Osteoblast (primary cell): ENCODE results near the gene ITGA3. TPM values are rescaled to one million over a fixed set of nuclear protein-coding genes. Genes with fewer than 3 reads are reported as not detected.

ENCODE experiments used
- DNase-seq: peaks from one replicate; pipeline ENCODE4 v3.0.0; 2011; ENCODE audit warnings: low spot score, mixed read lengths; ENCODE audit not compliant: insufficient read length; ENCODE audit errors: missing footprints
- H2AFZ ChIP-seq: 2 replicates; pipeline ENCODE4 v1.6.0; 2011; ENCODE audit warnings: mild to moderate bottlenecking, low read length
- H3K27ac ChIP-seq: 2 replicates; pipeline ENCODE4 v1.5.1; 2011; ENCODE audit warnings: mild to moderate bottlenecking, low read depth, low read length, moderate library complexity
- H3K27me3 ChIP-seq: 2 replicates; pipeline ENCODE4 v1.6.0; 2012; ENCODE audit warnings: mild to moderate bottlenecking, control low read depth, inconsistent platforms, low read length, moderate library complexity; ENCODE audit not compliant: insufficient read depth
- H3K36me3 ChIP-seq: 2 replicates; pipeline ENCODE4 v1.5.1; 2011; ENCODE audit warnings: mild to moderate bottlenecking, low read length, control low read depth, moderate library complexity; ENCODE audit not compliant: insufficient read depth
- H3K4me1 ChIP-seq: 2 replicates; pipeline ENCODE4 v1.5.1; 2011; ENCODE audit warnings: mild to moderate bottlenecking, low read length, control low read depth, moderate library complexity; ENCODE audit not compliant: insufficient read depth
- H3K4me2 ChIP-seq: 2 replicates; pipeline ENCODE4 v1.6.0; 2011; ENCODE audit warnings: mild to moderate bottlenecking, low read length; ENCODE audit not compliant: insufficient read depth
- H3K4me3 ChIP-seq: fragments of 200-600 bp; sonication (generic); 3 replicates; pipeline ENCODE4 v1.5.1; 2012; ENCODE audit warnings: mild to moderate bottlenecking, low read length, inconsistent platforms; ENCODE audit not compliant: insufficient read depth
- H3K79me2 ChIP-seq: 2 replicates; pipeline ENCODE4 v1.6.0; 2012; ENCODE audit warnings: mild to moderate bottlenecking, low read length, control low read depth, inconsistent platforms; ENCODE audit not compliant: insufficient read depth
- H3K9me3 ChIP-seq: 2 replicates; pipeline ENCODE4 v1.5.1; 2011; ENCODE audit warnings: low read depth, low read length, control low read depth
- H4K20me1 ChIP-seq: 2 replicates; pipeline ENCODE4 v1.6.0; 2012; ENCODE audit warnings: mild to moderate bottlenecking, low read length, control low read depth; ENCODE audit not compliant: insufficient read depth
- total RNA-seq: library from RNA; depleted of rRNA; stranded (reverse); fragments of >200 nt; gene quantifications from 2 replicates; pipeline ENCODE4 v1.2.3, GENCODE V29; 2012
- TF ChIP-seq, protein P1 (sequence below): IDR thresholded peaks from 2 replicates; pipeline ENCODE4 v1.5.1; 2011; ENCODE audit warnings: mild to moderate bottlenecking, low read depth, low read length, moderate library complexity; ENCODE audit errors: extremely low read depth

ITGA3 gene
- total RNA-seq, 1 donor = 81.4 TPM

GRCh38 chr17:50096092-50096491, 40.2 kb downstream of the ITGA3 start:
- Histone ChIP-seq H2AFZ (peak overlapping the region; percentile 29), H4K20me1 (peaks cover 8% of the 10 kb centered on the region), H3K36me3 (peaks cover 20% of the 10 kb centered on the region), H3K9me3 (no peaks in the 10 kb centered on the region), H3K4me1 (peaks cover 38% of the 10 kb centered on the region), H3K79me2 (peaks cover 9% of the 10 kb centered on the region), H3K27ac (peak overlapping the region; percentile 51), H3K4me3 (peak overlapping the region; percentile 98), H3K27me3 (no peaks in the 10 kb centered on the region), H3K4me2 (peak overlapping the region; percentile 100)
- TF ChIP-seq, protein P1, sequence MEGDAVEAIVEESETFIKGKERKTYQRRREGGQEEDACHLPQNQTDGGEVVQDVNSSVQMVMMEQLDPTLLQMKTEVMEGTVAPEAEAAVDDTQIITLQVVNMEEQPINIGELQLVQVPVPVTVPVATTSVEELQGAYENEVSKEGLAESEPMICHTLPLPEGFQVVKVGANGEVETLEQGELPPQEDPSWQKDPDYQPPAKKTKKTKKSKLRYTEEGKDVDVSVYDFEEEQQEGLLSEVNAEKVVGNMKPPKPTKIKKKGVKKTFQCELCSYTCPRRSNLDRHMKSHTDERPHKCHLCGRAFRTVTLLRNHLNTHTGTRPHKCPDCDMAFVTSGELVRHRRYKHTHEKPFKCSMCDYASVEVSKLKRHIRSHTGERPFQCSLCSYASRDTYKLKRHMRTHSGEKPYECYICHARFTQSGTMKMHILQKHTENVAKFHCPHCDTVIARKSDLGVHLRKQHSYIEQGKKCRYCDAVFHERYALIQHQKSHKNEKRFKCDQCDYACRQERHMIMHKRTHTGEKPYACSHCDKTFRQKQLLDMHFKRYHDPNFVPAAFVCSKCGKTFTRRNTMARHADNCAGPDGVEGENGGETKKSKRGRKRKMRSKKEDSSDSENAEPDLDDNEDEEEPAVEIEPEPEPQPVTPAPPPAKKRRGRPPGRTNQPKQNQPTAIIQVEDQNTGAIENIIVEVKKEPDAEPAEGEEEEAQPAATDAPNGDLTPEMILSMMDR = no peak
- no peak for DNase-seq

GRCh38 chr17:50096758-50097157, 40.8 kb downstream of the ITGA3 start:
- Histone ChIP-seq H2AFZ (no peak overlapping the region), H3K79me2 (peaks cover 9% of the 10 kb centered on the region), H3K4me3 (peak overlapping the region; percentile 98), H3K4me1 (peaks cover 45% of the 10 kb centered on the region), H3K36me3 (peaks cover 19% of the 10 kb centered on the region), H3K27me3 (no peaks in the 10 kb centered on the region), H3K9me3 (no peaks in the 10 kb centered on the region), H4K20me1 (peaks cover 8% of the 10 kb centered on the region), H3K4me2 (peak overlapping the region; percentile 100), H3K27ac (no peak overlapping the region)
- DNase-seq = no peak
- TF ChIP-seq, protein P1 = no peak

- Histone ChIP-seq H4K20me1 (peaks cover 10% of the 10 kb centered on the region), H3K27ac (no peak overlapping the region), H3K27me3 (no peaks in the 10 kb centered on the region), H3K4me3 (no peak overlapping the region), H3K4me1 (peaks cover 52% of the 10 kb centered on the region), H3K4me2 (no peak overlapping the region), H3K36me3 (peaks cover 19% of the 10 kb centered on the region), H3K9me3 (no peaks in the 10 kb centered on the region), H2AFZ (no peak overlapping the region), H3K79me2 (peaks cover 10% of the 10 kb centered on the region)
- peak; percentile 73 for DNase-seq
- TF ChIP-seq, protein P1 = no peak
Measured at GRCh38 chr17:50097455-50097854, 41.5 kb downstream of the ITGA3 start.

- no peaks in the 10 kb centered on the region for H3K27me3 ChIP-seq
- TF ChIP-seq, protein P1 = no peak
- peaks cover 53% of the 10 kb centered on the region for H3K4me1 ChIP-seq
- H3K4me2 ChIP-seq = no peak overlapping the region
- H3K4me3 ChIP-seq = no peak overlapping the region
- H4K20me1 ChIP-seq = peaks cover 14% of the 10 kb centered on the region
- H3K79me2 ChIP-seq = peaks cover 14% of the 10 kb centered on the region
- peaks cover 19% of the 10 kb centered on the region for H3K36me3 ChIP-seq
- no peak overlapping the region for H2AFZ ChIP-seq
- H3K27ac ChIP-seq = no peak overlapping the region
- no peaks in the 10 kb centered on the region for H3K9me3 ChIP-seq
- no peak for DNase-seq
Measured at GRCh38 chr17:50097926-50098325, 42.0 kb downstream of the ITGA3 start.
